ENCODE measurements around the gene FCF1.

GRCh38 chr14:74669846-74670245 is 43.1 kb upstream of the FCF1 start:
- TF ChIP-seq CTCF (conservative IDR thresholded peaks at IDR 0.05; ENCODE audit: low read length) (no peak), EZH2phosphoT487 (IDR thresholded peaks at IDR 0.05; ENCODE audit: borderline replicate concordance) (no peak)
